Lower leg skin (tissue), 4 donors: ENCODE data around the gene MRPL43. TPM values are rescaled to one million over a fixed set of nuclear protein-coding genes. Genes with fewer than 3 reads are reported as not detected.
A peak's percentile ranks its signal among the peaks of the same experiment; 100 is the strongest.

Source experiments
- DNase-seq, 2 donors: peaks; one replicate each; pipeline ENCODE4 v3.0.0-alpha.2; 2019; ENCODE audit warnings: low spot score in 2 of 2
- H3K4me3 ChIP-seq: fragments of 200-600 bp; sonication (generic); 2 replicates; pipeline ENCODE4 v1.5.1; 2017; ENCODE audit warnings: mild to moderate bottlenecking, low read depth; ENCODE audit not compliant: poor library complexity, severe bottlenecking
- CTCF ChIP-seq, 3 donors: fragments of 450-650 bp; IDR thresholded peaks; one replicate each; pipeline ENCODE4 v1.5.1; 2016; ENCODE audit warnings: antibody characterized with exemption in 3 of 3, mild to moderate bottlenecking in 3 of 3, moderate library complexity in 2 of 3
- POLR2A ChIP-seq, 2 donors: fragments of 450-650 bp; IDR thresholded peaks; one replicate each; pipeline ENCODE4 v1.6.1; 2016 to 2017; ENCODE audit warnings: antibody characterized with exemption in 2 of 2, mild to moderate bottlenecking in 1 of 2, moderate library complexity in 1 of 2
- WGBS, 2 donors: methylation state at CpG; one replicate each; pipeline ENCODE4 v1.1.5; 2018; 5-methylcytosine and 5-hydroxymethylcytosine counted together
- intact Hi-C: fragments of 100-400 bp; cut with DNase I; formaldehyde crosslinking; loops from one replicate; pipeline ENCODE4 v1.15.0; 2023; ENCODE audit warnings: low total_unique reads
- total RNA-seq, 4 donors: library from RNA; depleted of rRNA; stranded (reverse); fragments of >200 nt; gene quantifications; one replicate each; pipeline ENCODE4 v1.1.0, GENCODE V29; 2016

Gene MRPL43
- total RNA-seq, 4 donors from 2014 or later = 82.2 to 132 (median 100) TPM

GRCh38 chr10:101000915-101001658, 13.8 kb upstream of the MRPL43 start:
- TF ChIP-seq CTCF (IDR thresholded peaks at IDR 0.05) = no peak
- no peak for TF ChIP-seq POLR2A (IDR thresholded peaks at IDR 0.05)
- DNase-seq = peak; percentile 87 to 97
- H3K4me3 ChIP-seq = no peak overlapping the region
- 28 to 32% methylated on average over 9 to 12 of the region's 12 CpGs for WGBS, 2 donors
- intact Hi-C loops = no loop called here

DNA sequence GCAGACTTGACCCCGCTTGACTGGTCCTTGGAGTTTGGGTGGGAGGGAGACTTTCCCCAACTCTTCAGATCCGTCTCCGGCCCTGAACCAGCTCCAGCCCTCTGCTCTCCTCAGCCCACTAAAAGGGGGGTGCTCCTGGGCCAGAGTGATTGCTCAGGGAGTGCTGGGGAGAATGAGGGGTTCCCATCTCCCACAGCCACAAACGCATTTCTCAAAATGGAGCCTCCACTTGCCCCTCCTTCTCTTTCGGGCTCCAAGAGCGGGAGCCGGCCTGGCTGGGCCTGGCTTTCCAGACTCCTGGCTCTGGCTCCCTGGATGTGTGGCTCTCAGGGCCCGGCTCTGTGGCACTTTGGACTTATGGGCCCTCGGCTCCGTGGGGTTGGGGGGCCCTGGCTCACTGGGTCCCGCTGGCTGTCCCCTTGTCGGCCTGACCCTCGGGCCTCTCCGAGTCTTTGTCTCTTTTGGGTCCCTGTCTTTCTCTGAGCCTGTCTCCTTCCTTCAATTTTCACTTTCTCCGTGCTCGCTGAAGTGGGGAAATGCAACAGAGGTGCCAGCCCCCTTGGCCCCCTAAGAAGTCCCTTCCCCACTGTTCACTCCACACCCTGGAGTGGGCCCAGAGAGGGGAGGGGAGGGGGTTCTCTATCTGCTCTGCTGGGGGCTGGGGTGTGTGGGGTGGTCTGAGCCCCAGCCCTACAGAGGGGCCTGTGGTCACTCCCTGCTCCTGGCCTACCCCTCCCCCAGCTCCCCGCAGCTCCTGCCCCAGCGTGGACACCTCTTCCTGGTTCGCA, 13.0 kb upstream of the MRPL43 start:
- no peak for TF ChIP-seq POLR2A (IDR thresholded peaks at IDR 0.05)
- TF ChIP-seq CTCF (IDR thresholded peaks at IDR 0.05) = no peak
- WGBS, 2 donors = 4 to 18% methylated on average over 18 of the region's 19 CpGs
- no peak for DNase-seq
- intact Hi-C loops = no loop called here
- peak overlapping the region; percentile 62 for H3K4me3 ChIP-seq

GRCh38 chr10:100999742-101000126, 12.4 kb upstream of the MRPL43 start, which contains the start of gene LZTS2:
LZTS2 (plus strand) TSS chr10:100999808; CDS start chr10:101002539, 2,731 bp downstream.
- no peak for DNase-seq
- intact Hi-C loops = no loop called here

GRCh38 chr10:100998991-100999741, 11.9 kb upstream of the MRPL43 start:
- TF ChIP-seq CTCF (IDR thresholded peaks at IDR 0.05) = peak in 1 of 3 donors; percentile 86
- peak in 1 of 2 donors; percentile 73 for TF ChIP-seq POLR2A (IDR thresholded peaks at IDR 0.05)
- DNase-seq = peak; percentile 66 to 97
- 0% methylated on average over 15 to 64 of the region's 83 CpGs for WGBS, 2 donors
- intact Hi-C loops = no loop called here
- peak overlapping the region; percentile 47 for H3K4me3 ChIP-seq

More at GRCh38 chr10:100999742-101000126, 12.4 kb upstream of the MRPL43 start, which contains the start of gene LZTS2:
- TF ChIP-seq CTCF (IDR thresholded peaks at IDR 0.05) = no peak
- no peak for TF ChIP-seq POLR2A (IDR thresholded peaks at IDR 0.05)
- peak within 1 kb of the TSS; percentile 62 for H3K4me3 ChIP-seq
- WGBS, 2 donors = 0% methylated on average over 8 to 34 of the region's 44 CpGs

GRCh38 chr10:100998183-100998990, 11.1 kb upstream of the MRPL43 start:
- WGBS, 2 donors = 2 to 5% methylated on average over 21 to 25 of the region's 25 CpGs
- DNase-seq = peak; percentile 79 to 96

More at GRCh38 chr10:100998183-100998990, 11.1 kb upstream of the MRPL43 start:
- H3K4me3 ChIP-seq = peak overlapping the region; percentile 60
- intact Hi-C loops = no loop called here
- TF ChIP-seq CTCF (IDR thresholded peaks at IDR 0.05) (no peak), POLR2A (IDR thresholded peaks at IDR 0.05) (no peak)
